ENCODE data around the gene PIGR.

DNA sequence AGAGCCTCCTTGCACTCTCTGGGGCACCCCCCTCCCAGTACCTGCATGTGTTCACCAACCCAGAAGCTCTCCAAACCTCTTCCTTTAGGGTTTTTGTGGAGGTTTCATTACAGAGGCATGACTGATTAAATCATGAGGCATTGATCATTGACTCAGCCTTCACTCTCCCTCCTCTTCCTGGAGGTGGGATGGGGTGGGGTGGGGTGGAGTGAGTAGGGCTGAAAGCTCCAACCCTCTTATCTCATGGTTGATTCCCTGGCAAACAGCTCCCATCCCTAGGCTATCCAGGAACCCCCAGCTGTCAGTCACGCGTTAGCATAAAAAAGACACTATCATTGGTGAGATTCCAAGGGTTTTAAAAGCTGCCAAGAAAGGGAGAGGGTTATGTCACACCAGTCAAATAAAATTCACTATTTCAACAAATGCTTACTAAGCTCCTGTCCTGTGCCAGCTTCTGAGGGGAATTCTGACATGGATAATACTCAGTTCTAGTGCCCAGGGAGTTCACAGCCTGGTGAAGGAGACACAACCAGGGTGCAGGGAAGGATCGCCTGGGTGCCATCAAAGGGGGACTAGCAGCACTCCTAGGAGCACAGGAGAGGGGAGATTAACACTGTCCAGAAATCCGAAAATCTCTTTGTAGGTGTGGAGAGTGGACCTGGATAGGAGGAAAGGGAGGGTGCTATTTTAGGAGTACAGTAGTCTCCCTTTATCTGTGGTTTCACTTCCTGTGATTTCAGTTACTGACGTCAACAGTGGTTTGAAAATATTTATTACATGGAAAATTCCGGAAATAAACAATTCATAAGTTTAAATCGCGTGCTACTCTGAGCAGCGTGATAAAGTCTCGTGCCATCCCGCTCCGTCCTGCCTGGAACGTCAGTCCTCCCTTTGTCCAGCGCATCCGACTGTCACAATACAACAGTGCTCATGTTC is 55.9 kb downstream of the PIGR start:
- TF ChIP-seq, protein P1, sequence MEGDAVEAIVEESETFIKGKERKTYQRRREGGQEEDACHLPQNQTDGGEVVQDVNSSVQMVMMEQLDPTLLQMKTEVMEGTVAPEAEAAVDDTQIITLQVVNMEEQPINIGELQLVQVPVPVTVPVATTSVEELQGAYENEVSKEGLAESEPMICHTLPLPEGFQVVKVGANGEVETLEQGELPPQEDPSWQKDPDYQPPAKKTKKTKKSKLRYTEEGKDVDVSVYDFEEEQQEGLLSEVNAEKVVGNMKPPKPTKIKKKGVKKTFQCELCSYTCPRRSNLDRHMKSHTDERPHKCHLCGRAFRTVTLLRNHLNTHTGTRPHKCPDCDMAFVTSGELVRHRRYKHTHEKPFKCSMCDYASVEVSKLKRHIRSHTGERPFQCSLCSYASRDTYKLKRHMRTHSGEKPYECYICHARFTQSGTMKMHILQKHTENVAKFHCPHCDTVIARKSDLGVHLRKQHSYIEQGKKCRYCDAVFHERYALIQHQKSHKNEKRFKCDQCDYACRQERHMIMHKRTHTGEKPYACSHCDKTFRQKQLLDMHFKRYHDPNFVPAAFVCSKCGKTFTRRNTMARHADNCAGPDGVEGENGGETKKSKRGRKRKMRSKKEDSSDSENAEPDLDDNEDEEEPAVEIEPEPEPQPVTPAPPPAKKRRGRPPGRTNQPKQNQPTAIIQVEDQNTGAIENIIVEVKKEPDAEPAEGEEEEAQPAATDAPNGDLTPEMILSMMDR (IDR thresholded peaks at IDR 0.05) = no peak
- TF ChIP-seq RCOR1 (IDR thresholded peaks at IDR 0.05; ENCODE audit: low read length) (no peak), EZH2phosphoT487 (IDR thresholded peaks at IDR 0.05; ENCODE audit: borderline replicate concordance, low read depth) (no peak), TCF12 (IDR thresholded peaks at IDR 0.05) (no peak), JUND (IDR thresholded peaks at IDR 0.05) (no peak), RAD21 (IDR thresholded peaks at IDR 0.05; ENCODE audit: low read length) (no peak), MXI1 (IDR thresholded peaks at IDR 0.05; ENCODE audit: low read depth, low read length) (no peak), POLR2AphosphoS5 (IDR thresholded peaks at IDR 0.05; ENCODE audit: low read depth, low read length) (no peak), TEAD4 (IDR thresholded peaks at IDR 0.05; ENCODE audit: borderline replicate concordance, insufficient read depth) (no peak), SIN3A (IDR thresholded peaks at IDR 0.05; ENCODE audit: borderline replicate concordance, low read depth, low read length) (no peak), ELF1 (IDR thresholded peaks at IDR 0.05) (no peak), CHD2 (IDR thresholded peaks at IDR 0.05; ENCODE audit: low read length, partially characterized antibody) (no peak)
- TF ChIP-seq, protein P2, sequence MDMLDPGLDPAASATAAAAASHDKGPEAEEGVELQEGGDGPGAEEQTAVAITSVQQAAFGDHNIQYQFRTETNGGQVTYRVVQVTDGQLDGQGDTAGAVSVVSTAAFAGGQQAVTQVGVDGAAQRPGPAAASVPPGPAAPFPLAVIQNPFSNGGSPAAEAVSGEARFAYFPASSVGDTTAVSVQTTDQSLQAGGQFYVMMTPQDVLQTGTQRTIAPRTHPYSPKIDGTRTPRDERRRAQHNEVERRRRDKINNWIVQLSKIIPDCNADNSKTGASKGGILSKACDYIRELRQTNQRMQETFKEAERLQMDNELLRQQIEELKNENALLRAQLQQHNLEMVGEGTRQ (IDR thresholded peaks at IDR 0.05; ENCODE audit: borderline replicate concordance, low read depth, low read length) = no peak
- TF ChIP-seq, protein P3, sequence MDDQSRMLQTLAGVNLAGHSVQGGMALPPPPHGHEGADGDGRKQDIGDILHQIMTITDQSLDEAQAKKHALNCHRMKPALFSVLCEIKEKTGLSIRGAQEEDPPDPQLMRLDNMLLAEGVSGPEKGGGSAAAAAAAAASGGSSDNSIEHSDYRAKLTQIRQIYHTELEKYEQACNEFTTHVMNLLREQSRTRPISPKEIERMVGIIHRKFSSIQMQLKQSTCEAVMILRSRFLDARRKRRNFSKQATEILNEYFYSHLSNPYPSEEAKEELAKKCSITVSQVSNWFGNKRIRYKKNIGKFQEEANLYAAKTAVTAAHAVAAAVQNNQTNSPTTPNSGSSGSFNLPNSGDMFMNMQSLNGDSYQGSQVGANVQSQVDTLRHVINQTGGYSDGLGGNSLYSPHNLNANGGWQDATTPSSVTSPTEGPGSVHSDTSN (IDR thresholded peaks at IDR 0.05) = no peak

All from SK-N-SH (cell line).